GM12891 (cell line): Measurements from ENCODE around the gene ARHGEF4.

Experiments used
- PAX5 ChIP-seq: IDR thresholded peaks from 2 replicates; pipeline ENCODE4 v1.6.1; 2011; ENCODE audit warnings: low read length, moderate library complexity, mild to moderate bottlenecking; ENCODE audit not compliant: insufficient read depth, severe bottlenecking
- POLR2A ChIP-seq: IDR thresholded peaks from 2 replicates; pipeline ENCODE4 v1.6.1; 2011; ENCODE audit warnings: low read depth, low read length, control low read depth
- POLR2AphosphoS5 ChIP-seq: IDR thresholded peaks from 2 replicates; pipeline ENCODE4 v1.6.1; 2011; ENCODE audit warnings: low read depth, low read length, control low read depth
- SPI1 ChIP-seq: IDR thresholded peaks from 2 replicates; pipeline ENCODE4 v1.6.1; 2011; ENCODE audit warnings: low read depth, low read length, control low read depth
- TAF1 ChIP-seq: IDR thresholded peaks from 2 replicates; pipeline ENCODE4 v1.6.1; 2011; ENCODE audit warnings: low read depth, low read length, control low read depth

- TF ChIP-seq PAX5 (no peak), POLR2A (no peak), TAF1 (no peak), POLR2AphosphoS5 (no peak), SPI1 (no peak)
Measured at GRCh38 chr2:130787841-130788240, 48.9 kb upstream of the ARHGEF4 start.
